Activated B cell treated with CpG ODN at 0.5 μM for 24 hours (primary cell): ENCODE data around the gene ITPRIP. TPM values are rescaled to one million over a fixed set of nuclear protein-coding genes. Genes with fewer than 3 reads are reported as not detected.

Experiments
- ATAC-seq: fragments of 200-7000 bp; cut with Tn5 transposase; one replicate; pipeline ENCODE4 v1.10.0; 2021; ENCODE audit warnings: low read depth, mild to moderate bottlenecking, moderate library complexity
- CTCF ChIA-PET: fragments of 350-600 bp; sonication (Branson Sonifier 250); formaldehyde crosslinking; loops from one replicate; lab custom pipeline; 2021; ENCODE audit warnings: antibody characterized with exemption; lab: Charles Lee
- POLR2A ChIA-PET: fragments of 350-600 bp; sonication (Branson Sonifier 250); formaldehyde crosslinking; loops from one replicate; lab custom pipeline; 2021; ENCODE audit warnings: antibody characterized with exemption; lab: Charles Lee
- DNase-seq: peaks from one replicate; pipeline ENCODE4 v3.0.0; 2022
- H3K27ac Mint-ChIP-seq: one replicate; pipeline ENCODE4 v1.8.0; 2020; ENCODE audit warnings: mixed read lengths
- H3K27me3 Mint-ChIP-seq: one replicate; pipeline ENCODE4 v1.8.0; 2021; ENCODE audit warnings: mixed read lengths
- H3K36me3 Mint-ChIP-seq: one replicate; pipeline ENCODE4 v1.8.0; 2021; ENCODE audit warnings: low read depth, mixed read lengths
- H3K4me1 Mint-ChIP-seq: one replicate; pipeline ENCODE4 v1.8.0; 2021; ENCODE audit warnings: mixed read lengths
- H3K4me3 Mint-ChIP-seq: one replicate; pipeline ENCODE4 v1.8.0; 2020; ENCODE audit warnings: mild to moderate bottlenecking, mixed read lengths
- H3K9me3 Mint-ChIP-seq: one replicate; pipeline ENCODE4 v1.8.0; 2020; ENCODE audit warnings: mixed read lengths
- intact Hi-C: fragments of 100-400 bp; cut with micrococcal nuclease; formaldehyde crosslinking; loops from one replicate; pipeline ENCODE4 v1.15.1; 2024
- total RNA-seq: library from RNA; stranded (reverse); gene quantifications from 2 replicates; pipeline ENCODE4 v1.2.3, GENCODE V29; 2022
- TF ChIP-seq, protein P1 (sequence below): fragments of 200-600 bp; IDR thresholded peaks from one replicate; pipeline ENCODE4 v1.8.0; 2022; ENCODE audit warnings: antibody characterized with exemption, mild to moderate bottlenecking

Gene ITPRIP
- total RNA-seq, 1 donor from 2014 or later: 26.1 TPM

DNA sequence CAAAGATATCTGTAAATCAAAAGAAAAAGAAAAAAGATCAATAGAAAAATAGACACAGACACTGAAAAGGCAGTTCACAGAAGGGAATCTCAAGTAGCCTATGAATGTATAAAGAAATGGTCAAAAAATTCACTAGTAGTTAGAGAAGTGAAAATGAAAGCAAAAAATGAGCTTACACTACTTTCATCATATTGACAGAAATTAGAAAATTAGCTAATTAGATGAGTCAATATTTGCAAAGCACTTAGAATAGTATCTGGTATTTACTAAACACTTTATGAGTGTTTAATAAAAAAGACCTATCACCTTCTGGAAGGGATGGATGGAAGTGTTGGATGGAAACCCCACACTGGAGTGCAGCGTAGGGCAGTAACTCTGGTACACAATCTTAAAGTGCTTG, 13.7 kb upstream of the ITPRIP start:
- ChIA-PET POLR2A (interaction anchor here (0.6 to 5.2 kb wide), 9 partner anchors 14 to 230 kb away, joined by 3 to 73 read pairs (median 4); partner anchors contain the start of genes GSTO1, GSTO2, ITPRIP and SFR1), CTCF (interaction anchor here (0.9 to 3.9 kb wide), 12 partner anchors 11 to 78 kb away, joined by 3 to 208 read pairs (median 10); partner anchors contain the start of gene ITPRIP)
- no peaks in the 10 kb centered on the region for H3K27me3 Mint-ChIP-seq
- no peak for DNase-seq
- H3K4me3 Mint-ChIP-seq: no peak overlapping the region
- no peaks in the 10 kb centered on the region for H3K9me3 Mint-ChIP-seq
- H3K4me1 Mint-ChIP-seq: peaks cover 24% of the 10 kb centered on the region
- intact Hi-C loops: loop anchor here (2.0 to 5.0 kb wide), 3 partner anchors 231 to 660 kb away; partner anchors contain the start of gene STN1
- TF ChIP-seq, protein P1, sequence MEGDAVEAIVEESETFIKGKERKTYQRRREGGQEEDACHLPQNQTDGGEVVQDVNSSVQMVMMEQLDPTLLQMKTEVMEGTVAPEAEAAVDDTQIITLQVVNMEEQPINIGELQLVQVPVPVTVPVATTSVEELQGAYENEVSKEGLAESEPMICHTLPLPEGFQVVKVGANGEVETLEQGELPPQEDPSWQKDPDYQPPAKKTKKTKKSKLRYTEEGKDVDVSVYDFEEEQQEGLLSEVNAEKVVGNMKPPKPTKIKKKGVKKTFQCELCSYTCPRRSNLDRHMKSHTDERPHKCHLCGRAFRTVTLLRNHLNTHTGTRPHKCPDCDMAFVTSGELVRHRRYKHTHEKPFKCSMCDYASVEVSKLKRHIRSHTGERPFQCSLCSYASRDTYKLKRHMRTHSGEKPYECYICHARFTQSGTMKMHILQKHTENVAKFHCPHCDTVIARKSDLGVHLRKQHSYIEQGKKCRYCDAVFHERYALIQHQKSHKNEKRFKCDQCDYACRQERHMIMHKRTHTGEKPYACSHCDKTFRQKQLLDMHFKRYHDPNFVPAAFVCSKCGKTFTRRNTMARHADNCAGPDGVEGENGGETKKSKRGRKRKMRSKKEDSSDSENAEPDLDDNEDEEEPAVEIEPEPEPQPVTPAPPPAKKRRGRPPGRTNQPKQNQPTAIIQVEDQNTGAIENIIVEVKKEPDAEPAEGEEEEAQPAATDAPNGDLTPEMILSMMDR: no peak
- H3K27ac Mint-ChIP-seq: peak overlapping the region; percentile 65
- ATAC-seq: no peak
- H3K36me3 Mint-ChIP-seq: peaks cover 2% of the 10 kb centered on the region

DNA sequence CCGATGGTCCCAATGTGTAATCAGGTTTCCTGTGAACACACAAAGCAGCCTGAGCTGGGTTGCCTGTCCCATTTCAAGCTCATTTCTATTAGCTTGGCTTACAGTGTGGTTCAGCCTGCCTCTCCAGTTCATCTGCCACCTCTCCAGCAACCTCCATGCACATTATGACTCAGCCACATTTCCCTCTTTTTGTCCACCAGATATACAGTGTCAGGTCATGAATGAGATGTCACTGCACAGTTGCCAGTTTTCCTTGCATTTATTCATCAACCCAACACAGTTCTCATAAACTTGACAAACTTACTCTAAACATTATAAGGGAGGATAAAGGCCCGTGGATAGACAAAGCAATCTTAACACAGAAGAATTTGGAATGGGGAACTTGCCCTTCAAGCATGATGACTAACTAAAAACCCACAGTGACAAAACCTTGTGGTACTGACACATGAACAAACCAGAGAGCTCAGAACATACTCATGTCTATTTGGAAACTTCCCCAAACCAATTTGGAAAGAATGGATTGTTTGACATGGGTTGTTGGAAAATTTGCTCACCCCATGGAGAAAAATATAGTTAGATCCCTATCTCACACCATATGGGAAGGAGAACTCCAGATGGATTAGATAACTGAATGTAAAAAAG, 12.9 kb upstream of the ITPRIP start:
- Mint-ChIP-seq H3K36me3 (peaks cover 2% of the 10 kb centered on the region), H3K27me3 (no peaks in the 10 kb centered on the region), H3K4me3 (no peak overlapping the region), H3K4me1 (peaks cover 26% of the 10 kb centered on the region), H3K27ac (peak overlapping the region; percentile 69), H3K9me3 (no peaks in the 10 kb centered on the region)
- ATAC-seq (no peak), DNase-seq (no peak)
- intact Hi-C loops: loop anchor here (2.0 to 5.0 kb wide), 2 partner anchors 230 to 659 kb away; no protein-coding TSS in a partner anchor
- POLR2A ChIA-PET: interaction anchor here (1.1 to 5.2 kb wide), 7 partner anchors 13 to 229 kb away, joined by 3 to 73 read pairs (median 4); partner anchors contain the start of genes GSTO2, ITPRIP and SFR1
- TF ChIP-seq, protein P1: no peak
- CTCF ChIA-PET: interaction anchor here (0.9 to 3.9 kb wide), 18 partner anchors 10 to 230 kb away, joined by 3 to 208 read pairs (median 4); partner anchors contain the start of genes GSTO1, ITPRIP and SFR1

DNA sequence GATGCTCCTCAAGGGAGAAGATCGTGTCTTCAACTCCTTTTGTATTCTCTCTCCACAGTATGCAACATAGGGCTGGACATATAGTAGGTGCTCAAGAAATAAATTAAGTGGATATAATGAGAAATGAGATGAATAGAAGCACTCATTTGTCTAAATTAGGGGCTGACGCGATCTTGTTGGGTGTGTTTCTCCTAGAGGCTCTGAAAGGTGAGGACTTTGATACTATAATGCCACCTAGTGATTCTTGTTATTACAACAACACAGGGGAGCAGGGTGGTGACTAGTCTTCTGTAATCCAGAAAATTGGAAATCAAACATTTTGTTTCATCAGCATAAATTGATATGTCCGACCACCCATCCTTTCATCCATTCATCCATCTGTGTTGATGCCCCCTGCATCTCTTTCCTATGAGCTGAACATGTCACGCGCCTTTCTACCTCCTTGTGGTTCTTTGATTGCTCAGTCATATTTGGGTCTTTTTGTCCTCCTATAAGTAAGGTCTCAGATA, 11.9 kb upstream of the ITPRIP start:
- Mint-ChIP-seq H3K4me3 (no peak overlapping the region), H3K4me1 (peaks cover 31% of the 10 kb centered on the region), H3K27me3 (no peaks in the 10 kb centered on the region), H3K27ac (no peak overlapping the region), H3K36me3 (peaks cover 2% of the 10 kb centered on the region), H3K9me3 (no peaks in the 10 kb centered on the region)
- ATAC-seq (peak; percentile 61), DNase-seq (no peak)
- TF ChIP-seq, protein P1: no peak
- ChIA-PET CTCF (interaction anchor here (0.7 to 3.9 kb wide), 16 partner anchors 9 to 229 kb away, joined by 3 to 208 read pairs (median 6); partner anchors contain the start of genes GSTO1, ITPRIP and SFR1), POLR2A (interaction anchor here (0.6 to 5.2 kb wide), 6 partner anchors 9 to 229 kb away, joined by 3 to 73 read pairs (median 4); partner anchors contain the start of genes ITPRIP and SFR1)
- intact Hi-C loops: loop anchor here (1.0 to 5.0 kb wide), 5 partner anchors 45 to 658 kb away; no protein-coding TSS in a partner anchor

DNA sequence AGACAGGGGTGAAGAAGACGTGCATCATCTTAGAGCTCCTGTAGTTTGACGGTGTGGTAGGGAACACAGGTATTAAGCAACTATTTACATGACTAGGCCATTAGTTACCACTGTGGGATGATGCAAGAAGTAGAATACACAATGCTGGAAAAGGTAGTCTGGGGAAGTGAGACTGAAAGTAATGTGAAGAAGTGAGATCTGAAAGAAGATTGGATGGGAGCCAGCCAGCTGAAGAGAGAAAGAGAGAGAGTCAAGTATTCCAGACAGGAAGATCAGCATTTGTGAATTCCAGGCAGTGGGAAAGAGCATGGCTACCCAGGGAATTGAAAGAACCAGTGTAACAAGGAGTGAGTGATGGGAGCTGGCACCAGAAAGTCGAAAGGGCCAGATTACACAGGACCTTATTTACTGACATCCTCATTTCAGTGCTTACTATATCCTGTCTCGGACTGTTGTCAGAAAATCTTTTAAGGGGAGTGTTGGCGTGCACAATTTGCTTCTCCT, 11.4 kb upstream of the ITPRIP start:
- intact Hi-C loops: loop anchor here (1.0 to 5.0 kb wide), 7 partner anchors 11 to 657 kb away; partner anchors contain the start of gene ITPRIP
- Mint-ChIP-seq H3K4me1 (peaks cover 31% of the 10 kb centered on the region), H3K27me3 (no peaks in the 10 kb centered on the region), H3K9me3 (no peaks in the 10 kb centered on the region), H3K27ac (no peak overlapping the region), H3K4me3 (no peak overlapping the region), H3K36me3 (peaks cover 2% of the 10 kb centered on the region)
- DNase-seq (no peak), ATAC-seq (peak; percentile 32)
- CTCF ChIA-PET: interaction anchor here (0.7 to 3.9 kb wide), 11 partner anchors 9 to 228 kb away, joined by 3 to 208 read pairs (median 4); partner anchors contain the start of genes ITPRIP and SFR1
- POLR2A ChIA-PET: interaction anchor here (0.6 to 5.2 kb wide), 6 partner anchors 9 to 228 kb away, joined by 3 to 73 read pairs (median 4); partner anchors contain the start of genes ITPRIP and SFR1
- TF ChIP-seq, protein P1: no peak
